M059J (cell line): ENCODE measurements around the gene EXOG. TPM values are rescaled to one million over a fixed set of nuclear protein-coding genes. Genes with fewer than 3 reads are reported as not detected.

Experiments used
- DNase-seq: peaks from one replicate; pipeline ENCODE4 v3.0.0-alpha.2; 2012; ENCODE audit warnings: low read depth
- total RNA-seq: library from RNA; depleted of rRNA; stranded (reverse); fragments of >200 nt; shearing (Covaris generic); gene quantifications from 2 replicates; pipeline ENCODE4 v1.2.3, GENCODE V29; 2014

The EXOG gene
- total RNA-seq, 1 experiment from 2014 or later = 6.8 TPM

DNA sequence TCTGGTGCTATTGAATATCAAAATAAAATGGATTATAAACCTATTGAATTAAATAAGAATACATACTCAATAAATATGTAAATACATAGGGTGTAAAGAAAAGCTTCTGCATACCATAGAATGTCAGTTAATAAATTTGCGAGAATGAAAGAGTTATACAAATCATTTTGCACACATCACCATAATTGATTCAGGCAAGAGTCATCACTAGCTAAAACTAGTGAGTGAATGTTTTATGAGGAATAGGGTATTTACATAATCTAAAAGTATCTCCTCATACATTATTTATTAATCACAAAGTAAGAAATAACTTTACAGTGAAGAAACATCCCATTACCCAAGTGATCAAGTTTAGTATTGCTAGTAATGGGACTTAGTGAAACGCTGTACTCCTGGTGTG, 13.6 kb downstream of the EXOG start:
- no peak for DNase-seq

DNA sequence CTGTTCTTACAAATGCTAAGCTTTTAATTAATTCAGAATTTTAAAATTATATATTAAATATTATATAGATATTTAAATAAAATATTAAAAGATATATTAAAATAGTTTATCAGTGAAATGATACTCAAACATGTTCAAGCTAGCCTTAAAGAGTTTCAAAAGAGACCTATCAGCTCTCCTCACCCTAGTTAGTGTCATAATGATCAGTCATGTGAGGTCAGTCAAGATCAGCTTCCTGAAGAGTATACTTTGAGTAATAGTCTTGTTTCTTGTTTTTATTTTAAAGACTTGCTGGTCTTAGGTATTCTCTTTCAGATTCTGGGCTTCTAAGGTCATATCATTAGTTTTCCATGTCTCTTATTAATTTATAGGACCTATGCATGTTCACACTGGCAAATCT, 14.5 kb downstream of the EXOG start:
- no peak for DNase-seq

DNA sequence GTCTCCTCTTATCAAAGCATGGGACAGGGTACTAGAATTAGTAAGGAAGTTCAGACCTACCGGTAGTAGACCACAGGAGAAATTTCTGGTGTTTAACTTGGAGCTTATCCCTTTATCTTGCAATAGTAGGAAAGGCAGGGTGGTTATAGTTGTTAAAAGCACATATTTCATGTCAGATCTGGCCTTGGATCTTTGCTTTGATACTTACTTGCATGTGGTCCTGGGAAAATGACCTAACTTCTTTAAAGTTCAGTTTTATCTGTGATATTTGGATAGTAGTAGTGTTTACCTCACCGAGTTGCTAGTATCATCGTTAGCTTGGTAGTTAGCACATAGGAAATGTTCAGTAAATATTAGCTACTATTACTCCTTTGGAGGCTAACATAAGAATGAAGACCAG, 15.4 kb downstream of the EXOG start:
- DNase-seq = no peak

DNA sequence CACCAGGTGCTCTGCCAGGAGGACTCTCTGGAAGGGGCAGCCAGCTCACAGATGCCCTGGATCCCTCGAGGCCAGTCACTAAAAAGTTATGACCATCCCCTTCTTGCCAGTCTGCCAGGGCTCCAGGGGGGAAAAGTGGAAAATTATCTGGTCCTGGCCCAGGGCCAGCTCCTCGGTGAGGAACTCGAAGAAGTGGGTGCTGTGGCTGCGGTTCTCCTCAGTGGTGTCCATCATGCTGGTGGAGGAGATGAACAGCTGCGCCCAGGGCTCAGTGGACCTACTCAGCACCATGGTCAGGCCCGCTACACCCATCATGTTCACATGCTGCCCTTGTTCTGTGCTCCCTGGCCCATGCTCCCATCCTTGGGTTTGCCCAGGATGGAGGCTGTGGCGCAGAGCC, 19.2 kb downstream of the EXOG start:
- no peak for DNase-seq

DNA sequence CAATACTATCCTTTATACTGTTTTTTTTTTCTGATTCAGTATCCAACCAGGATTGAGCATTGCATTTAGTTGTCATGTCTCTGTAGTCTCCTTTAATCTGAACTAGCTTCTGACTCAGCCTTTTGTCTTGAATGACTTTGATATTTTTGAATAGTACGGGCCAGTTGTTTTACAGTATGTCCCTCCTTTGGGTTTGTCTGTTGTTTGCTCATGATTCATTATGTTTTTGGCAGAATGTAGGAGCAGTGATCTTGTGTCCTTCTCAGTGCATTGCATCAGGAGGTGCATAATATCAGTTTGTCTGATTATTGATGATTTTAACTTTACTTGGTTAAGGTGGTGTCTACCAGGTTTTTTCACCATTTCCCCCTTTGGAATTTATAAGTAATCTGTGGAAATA, 20.5 kb downstream of the EXOG start:
- no peak for DNase-seq

DNA sequence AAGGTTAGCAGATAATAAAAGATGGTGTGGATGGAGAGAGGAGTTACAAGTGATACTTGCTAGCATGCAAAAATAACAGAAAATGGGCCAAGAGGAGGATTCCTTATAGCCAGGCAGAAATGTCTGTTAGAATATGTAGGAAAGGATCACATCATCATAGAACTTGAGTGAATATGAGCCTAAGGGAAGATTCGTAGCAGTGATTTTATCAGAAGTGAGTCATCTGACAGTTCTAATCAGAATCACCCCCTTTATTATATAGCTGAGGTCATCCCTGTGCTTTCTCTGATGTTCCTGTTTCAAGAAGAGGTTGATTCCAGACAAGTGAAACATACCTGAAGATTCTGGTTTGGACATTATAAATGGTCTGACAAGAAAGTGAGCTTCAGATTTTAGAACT, 22.9 kb downstream of the EXOG start:
- peak; percentile 46 for DNase-seq

DNA sequence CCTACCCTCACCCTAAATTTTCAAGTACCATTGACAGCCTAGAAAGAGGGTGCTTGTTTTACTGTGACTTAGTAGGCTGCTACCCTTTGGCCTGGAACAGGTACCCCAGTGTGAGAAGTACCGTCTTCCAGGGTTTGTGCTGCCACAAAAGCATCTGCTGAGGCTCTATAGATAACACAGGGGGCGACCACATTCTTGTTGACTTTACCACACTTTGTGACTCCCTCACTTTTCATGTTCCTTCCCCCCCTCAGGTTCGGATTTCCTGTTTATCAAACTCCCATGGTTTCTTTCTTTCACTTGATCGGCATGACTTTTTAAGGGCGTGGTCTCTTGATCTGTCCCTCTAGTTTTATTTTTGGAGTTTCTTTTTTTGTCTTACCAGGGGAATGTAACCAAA, 23.5 kb downstream of the EXOG start:
- no peak for DNase-seq

DNA sequence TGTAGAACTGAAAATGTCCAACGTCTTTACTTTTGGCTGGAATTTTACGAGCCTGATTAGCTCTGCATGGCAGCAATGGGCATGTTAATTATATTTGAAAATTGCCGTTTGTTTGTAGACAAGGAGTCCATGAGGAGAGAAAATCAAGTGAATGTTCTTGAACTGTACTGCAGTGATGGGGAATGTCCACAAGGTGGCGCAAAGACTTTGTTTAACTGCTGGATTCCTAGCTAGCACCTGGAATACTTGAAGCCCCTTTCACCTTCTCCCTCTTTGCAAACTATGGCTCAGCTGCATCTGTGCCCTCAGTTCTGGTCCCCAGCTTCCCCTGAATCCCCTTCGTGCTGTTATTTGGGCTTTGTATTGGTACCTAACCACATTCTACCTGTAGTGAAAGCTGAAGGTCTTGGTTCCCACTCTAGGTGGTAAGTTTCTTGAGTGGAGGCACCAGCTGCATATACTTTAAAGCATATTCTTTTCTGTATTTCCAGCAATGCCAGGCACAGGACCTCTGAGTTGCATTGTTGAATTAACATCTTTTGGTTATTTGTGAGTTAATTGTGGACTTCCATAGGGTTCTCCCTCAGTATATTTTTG, 25.3 kb downstream of the EXOG start:
- peak; percentile 61 for DNase-seq

DNA sequence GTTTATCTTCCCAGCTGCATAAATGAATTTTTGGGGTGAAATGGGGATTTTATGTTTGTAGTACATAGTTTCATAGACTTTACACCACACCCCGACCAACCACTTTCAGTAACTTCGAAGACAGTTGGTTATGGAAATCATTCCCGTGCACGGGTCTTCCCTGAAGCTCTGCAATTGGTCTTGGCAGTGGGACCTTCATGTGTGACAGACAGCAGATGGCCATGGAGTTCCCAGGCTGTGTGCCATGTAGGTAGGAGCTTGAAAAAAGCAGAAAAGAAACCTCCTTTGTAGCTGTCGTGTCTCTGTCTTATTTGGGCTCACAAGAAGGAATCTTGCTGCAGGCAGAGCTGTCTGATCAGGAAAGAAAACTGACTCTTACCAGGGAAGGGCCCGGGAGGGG, 25.9 kb downstream of the EXOG start:
- no peak for DNase-seq

DNA sequence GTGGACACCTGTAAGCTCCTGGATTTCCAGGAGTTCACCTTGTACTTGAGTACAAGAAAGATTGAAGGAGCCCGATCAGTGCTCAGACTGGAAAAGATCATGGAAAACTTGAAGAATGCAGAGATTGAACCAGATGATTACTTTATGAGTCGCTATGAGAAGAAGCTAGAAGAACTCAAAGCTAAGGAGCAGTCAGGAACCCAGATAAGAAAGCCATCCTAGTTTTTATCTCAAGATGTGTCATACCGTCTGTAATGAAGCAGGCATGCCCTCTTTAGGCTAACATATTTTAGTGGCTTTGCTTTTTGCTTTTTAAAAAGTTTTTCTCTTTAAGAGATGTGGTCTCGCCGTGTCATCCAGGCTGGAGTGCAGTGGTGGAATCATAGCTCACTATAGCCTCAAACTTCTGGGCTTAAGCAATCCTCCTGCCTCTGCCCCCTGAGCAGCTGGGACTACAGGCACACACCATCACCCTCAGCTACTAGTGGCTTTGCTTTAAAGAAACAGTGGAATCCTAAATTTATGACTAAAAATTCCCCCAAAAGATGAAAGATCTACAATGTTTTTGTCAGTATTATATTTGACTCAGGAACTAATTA, 28.1 kb downstream of the EXOG start:
- DNase-seq = no peak

DNA sequence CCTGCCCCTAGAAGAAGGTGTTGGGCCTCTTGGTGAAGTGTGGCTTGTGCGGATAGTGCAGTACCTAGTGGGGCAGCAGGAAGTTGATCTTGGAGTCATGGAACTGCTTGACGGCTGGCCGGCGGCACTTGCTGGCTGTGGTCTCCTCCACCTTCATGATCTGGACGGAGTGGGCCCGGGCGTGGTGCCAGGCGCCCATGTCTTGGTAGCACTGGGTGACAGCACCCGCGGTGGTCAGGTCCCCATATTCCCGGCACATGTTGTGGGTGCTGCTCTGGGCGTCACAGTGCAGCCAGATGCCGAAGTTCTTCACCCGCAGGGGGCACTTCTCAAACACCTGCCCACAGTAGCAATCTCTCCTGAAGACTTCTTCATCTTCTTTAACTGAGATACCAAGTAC, 30.7 kb downstream of the EXOG start:
- DNase-seq = no peak

DNA sequence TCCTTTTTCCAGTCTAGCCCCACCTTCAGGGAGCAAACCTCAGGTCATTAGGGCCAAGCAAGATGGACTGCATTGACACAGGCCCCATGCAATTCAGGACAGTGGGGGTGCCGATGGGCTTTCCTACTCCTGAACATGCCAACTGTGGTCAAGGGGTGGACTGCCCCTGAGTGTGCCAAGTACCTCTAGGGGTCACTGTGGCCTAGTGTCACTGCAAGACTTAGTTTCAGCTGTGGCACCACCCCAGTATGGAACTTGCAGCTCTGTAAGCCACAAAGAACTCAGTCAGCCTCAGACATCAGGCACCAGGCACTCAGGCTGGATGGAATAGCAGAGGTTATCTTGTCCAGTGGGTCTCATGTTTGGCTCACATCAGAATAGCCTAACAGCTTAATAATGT, 32.3 kb downstream of the EXOG start:
- peak; percentile 29 for DNase-seq

DNA sequence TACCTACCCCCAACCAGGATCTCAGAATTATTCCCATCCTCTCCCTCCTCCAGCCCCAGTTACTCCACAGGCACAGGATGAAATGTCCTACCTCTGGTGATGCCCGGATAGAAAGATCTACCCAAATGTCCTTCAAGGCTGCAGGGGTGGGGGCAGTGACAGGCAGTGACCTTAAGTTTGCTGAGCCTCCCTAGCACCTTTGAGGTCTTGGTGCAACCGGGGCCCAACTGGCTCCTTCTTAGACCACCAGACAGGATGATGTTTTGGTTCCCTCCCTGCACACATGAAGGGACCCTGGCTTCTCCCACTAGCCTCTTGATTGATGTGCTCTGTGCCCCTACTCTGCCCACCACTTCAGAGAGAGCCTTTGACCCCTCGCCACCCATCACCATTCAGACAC, 36.4 kb downstream of the EXOG start:
- DNase-seq = no peak

DNA sequence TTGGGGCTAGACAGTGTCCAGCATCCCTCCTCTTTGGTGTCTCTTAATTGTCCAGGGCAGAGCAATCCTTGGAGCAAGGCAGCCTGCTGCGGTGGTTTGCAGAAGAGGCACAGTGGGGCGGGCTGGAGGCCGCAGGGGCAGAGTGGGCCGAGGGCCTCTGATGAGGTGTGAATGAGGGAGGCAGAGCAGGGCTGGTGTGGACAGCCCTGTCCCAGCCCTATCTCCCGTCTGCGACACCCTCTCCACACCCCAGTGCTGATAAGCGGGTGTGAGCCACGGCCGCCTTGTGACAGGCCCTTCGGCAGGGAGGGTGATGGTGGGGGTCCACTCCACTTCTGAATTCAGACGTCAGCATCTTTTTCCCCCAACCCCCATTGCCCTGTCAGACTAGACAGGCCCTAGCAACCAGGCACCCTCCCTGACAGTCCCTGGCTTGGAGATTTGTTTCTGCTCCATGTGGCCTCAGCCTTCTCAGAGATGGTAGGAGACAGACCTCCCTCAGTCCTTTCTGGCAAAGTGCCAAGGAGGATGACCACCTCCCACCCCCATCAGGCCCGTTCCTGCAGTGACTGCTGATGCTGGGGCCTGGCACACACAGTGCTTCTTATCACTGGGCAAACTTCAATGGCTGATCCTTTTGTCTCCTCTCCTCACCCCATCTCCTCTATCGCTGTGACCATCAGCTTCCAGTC, 37.3 kb downstream of the EXOG start:
- no peak for DNase-seq

DNA sequence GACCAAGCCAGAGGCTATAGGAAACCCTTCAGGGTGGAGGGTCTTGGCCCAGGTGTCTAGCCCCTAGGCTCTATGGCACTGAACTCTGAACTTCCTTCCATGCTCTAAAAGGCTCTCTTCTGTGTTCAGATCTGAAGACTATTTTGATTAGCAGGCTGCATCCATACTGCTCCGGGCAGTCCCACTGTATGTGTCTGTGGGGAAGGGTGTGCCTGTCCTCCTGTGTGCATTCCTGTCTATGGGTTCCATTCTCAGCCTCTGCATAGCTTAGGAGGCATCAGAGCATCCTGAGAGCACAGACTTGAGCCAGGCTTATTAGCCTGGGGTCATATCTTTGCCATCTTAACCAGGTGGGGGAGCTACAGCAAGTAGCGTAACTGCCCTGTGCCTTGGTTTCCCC, 38.0 kb downstream of the EXOG start:
- DNase-seq = no peak

DNA sequence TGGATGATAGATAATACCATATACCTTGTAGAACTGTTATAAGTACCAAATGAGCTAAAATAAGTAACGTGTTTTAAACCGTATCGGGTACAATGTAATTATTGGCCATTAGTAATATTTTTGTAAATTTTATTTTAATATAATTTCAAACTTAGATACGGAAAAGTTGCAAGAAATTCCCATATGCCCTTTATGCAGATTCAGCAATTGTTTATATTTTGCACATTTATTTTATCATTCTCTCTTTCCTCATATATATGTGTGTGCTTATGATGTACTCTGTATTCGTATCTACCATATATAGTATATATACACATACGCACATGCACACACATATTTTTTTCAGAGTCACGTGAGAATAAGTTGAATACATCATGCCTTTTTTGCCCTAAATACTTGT, 38.5 kb downstream of the EXOG start:
- DNase-seq = no peak

DNA sequence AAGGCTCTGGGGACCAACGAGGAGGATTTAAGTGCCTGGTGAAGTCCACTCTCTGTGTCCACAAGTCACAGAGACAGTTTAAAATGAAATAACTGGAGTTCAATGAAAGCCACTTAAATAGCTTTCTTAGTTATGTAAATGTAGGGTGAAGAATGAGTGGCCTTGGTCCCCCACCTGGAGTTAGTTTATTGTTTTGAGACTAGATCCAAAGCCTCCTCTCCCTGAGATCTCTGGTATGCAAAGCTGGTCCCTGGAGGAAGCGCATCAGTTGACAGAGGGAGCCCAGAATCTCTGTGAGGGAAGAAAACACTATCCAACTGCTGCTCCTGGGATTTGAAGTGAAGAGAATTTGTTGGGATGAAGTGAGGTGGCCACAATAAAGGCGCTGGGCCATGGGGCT, 40.5 kb downstream of the EXOG start:
- no peak for DNase-seq

DNA sequence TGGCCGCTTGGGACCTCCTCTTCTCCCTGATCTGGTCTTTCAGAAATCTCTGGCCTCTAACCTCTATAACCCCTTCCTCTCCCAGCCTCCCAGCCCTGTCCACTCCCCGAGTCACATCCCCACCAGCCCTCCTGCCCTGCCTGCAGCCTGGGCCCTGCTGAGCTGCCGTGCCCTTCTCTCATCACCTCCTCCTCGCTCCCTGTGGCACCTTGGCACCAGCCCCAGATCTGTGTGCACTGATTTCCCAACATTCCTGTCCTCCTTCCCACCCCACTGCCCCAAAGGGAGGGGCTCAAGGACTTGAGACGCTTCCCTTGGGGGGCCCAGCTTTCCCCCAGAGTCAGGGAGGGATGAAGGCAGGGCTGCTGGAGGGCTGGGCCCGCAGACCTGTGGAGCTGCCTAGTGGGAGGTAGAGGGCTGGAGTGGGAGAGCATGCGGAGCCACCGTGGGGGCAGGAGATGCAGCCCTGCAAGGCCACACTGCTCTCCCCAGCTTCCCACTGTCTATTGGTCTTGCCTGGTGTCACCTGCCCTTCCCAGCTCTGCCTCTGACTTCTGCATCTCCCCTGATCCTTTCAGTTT, 42.7 kb downstream of the EXOG start:
- no peak for DNase-seq

DNA sequence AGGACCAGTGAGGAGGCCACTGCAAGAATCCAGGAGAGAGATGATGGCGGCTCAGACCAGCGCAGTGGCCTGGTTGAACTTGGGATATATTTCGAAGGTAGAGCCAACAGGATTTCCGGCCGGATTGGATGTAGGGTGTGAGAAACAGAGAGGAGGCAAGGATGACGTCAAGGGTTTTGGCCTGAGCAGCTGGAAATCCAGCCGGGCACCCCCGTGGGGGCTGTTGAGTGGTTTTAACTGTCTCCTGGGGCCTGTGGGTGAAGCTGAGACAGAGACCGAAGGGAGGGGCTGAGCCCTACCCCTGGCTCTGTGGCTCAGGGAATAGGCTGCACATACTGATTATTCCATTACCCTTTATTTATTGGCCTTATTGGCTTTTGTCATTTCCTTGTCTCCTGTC, 45.7 kb downstream of the EXOG start:
- DNase-seq = no peak

DNA sequence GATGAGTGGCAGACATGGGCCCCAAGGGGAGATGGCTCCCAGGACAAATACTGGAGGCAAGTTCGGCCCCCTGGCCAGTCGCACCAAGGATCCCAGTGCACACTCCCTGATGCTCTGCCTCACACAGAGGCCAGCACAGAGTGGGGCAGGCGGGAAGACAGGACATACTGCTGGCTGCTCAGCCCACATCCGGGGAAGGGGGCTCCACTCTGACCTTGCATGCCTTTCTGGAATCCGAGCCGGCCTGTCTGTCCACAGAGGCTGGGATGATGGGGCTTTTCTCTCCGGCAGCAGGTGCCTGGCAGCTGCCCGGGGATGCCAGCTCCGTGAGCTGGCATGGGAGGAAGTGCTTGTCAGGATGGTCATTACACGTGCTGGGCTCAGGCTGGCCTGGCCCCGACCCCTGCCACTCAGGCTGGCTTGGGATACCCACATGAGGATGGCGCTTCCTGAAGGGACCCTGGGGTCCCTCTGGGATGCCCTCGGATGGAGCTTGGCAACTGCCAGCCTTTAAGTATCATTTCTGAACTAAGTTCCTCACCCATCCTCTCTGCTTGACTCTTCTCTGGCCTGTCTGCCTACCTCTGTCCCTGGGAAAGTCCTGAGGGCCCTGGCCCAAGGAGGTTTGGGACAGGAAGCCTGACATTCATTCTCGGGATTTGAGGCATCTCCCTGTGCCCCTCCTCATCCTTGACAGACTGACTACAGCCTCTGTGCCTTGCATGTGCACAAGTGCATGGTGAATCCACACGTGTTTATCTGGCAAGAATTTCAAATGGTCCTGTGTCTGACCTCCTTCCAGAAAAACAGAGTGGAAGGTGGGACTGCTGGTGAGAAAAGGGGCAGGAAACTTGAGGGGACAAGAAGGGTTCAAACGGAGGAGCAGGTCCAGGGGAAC, 46.5 kb downstream of the EXOG start:
- DNase-seq = peak; percentile 78

DNA sequence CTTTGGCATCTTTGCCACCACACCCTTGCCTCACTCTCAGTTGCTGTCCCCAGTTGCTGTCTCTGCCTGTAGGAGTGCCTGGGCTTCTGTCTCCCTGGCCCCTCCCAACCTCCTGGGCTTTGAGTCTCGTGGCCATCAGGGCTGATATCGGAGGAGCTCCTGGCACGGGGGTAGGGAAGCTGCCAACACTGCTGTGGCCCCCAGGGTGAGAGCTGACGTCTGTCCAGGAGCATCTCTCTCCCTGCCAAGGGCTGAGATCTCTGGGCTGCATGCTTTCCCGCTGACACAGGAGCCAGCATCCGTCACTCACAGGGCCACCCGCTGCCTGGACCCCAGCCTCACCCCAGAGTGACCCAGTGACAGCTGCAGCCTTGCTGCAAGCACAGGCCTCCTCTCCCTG, 47.4 kb downstream of the EXOG start:
- DNase-seq = peak; percentile 44

DNA sequence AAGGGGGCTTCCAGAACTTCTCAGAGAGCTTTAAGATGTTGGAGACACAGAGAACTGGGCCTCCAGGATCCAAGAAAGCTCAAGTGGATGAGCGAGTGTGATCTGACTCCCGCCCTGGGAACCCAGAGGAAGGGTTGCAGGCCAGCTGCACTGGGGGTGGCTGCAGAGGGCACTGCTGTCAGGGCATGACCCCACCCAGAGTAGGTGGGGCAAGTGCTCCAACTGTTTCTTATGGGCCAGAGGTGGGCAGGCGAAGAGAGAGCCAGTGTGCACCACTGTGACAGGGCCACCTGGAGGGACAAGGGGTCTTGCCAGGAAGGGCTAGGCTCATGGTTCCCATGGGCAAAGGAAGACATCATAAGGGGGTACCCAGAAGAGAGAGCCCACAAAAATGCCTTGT, 48.8 kb downstream of the EXOG start:
- DNase-seq = no peak
